BE2C (cell line): ENCODE data around the gene GAPDHS.

ENCODE experiments used
- DNase-seq: peaks from one replicate; pipeline ENCODE4 v3.0.0-alpha.2; 2020
- H3K27me3 ChIP-seq: fragments of 250-450 bp; sonication (Bioruptor Pico); 2 replicates; pipeline ENCODE4 v1.5.1; 2020; ENCODE audit warnings: mild to moderate bottlenecking
- H3K36me3 ChIP-seq: fragments of 250-450 bp; sonication (Bioruptor Pico); 2 replicates; pipeline ENCODE4 v1.5.1; 2020; ENCODE audit warnings: mild to moderate bottlenecking
- H3K4me1 ChIP-seq: fragments of 250-450 bp; sonication (Bioruptor Pico); 2 replicates; pipeline ENCODE4 v1.5.1; 2020
- H3K4me3 ChIP-seq: 2 replicates; pipeline ENCODE4 v1.5.1; 2011; ENCODE audit warnings: low read depth, low read length
- H3K9me3 ChIP-seq: fragments of 250-450 bp; sonication (Bioruptor Pico); 2 replicates; pipeline ENCODE4 v1.5.1; 2020
- TF ChIP-seq, protein P1 (sequence below): IDR thresholded peaks from 2 replicates; pipeline ENCODE4 v1.5.1; 2012; ENCODE audit warnings: mild to moderate bottlenecking, low read depth, low read length

The GAPDHS gene

DNA sequence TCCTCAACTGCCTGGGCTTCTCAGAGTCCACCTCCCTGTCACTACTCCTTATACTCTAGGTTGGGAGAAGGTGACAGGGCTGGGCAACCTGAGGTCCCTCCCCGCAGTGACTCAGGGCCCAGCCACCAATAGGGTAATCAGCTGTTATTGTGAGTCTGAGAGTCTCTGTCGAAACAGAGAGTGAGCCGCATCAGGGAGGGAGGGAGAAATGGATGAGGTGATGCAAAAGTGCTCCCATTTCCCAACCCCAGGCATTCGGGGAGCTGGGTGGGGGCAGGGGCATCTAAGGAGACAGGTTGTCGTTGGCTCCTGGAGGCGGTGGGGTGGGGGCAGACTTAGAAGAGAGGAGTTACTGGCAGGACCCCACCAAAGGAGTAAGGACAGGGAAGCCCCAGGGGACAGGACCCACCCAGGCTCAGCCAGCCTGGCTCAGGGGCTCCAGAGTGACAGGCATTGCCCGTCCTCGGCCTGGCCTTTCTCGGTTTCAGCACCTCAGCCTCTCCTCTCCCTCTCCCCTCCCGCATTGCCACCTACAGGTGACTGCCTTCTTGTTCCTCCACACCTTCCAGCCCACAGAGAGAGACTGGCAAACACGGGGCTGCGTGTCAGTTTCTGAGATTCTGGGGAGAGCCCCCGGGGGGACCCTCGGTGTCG, 19.5 kb upstream of the GAPDHS start, which contains the start of gene DMKN:
Gene DMKN, minus strand, starts transcription at position 22 of the 654 bp plus-strand sequence. CDS start 174 bp downstream, outside the sequence.
- no peak for DNase-seq
- H3K4me1 ChIP-seq = no peaks in the 10 kb centered on the region
- H3K4me3 ChIP-seq = no peak within 1 kb of the TSS

DNA sequence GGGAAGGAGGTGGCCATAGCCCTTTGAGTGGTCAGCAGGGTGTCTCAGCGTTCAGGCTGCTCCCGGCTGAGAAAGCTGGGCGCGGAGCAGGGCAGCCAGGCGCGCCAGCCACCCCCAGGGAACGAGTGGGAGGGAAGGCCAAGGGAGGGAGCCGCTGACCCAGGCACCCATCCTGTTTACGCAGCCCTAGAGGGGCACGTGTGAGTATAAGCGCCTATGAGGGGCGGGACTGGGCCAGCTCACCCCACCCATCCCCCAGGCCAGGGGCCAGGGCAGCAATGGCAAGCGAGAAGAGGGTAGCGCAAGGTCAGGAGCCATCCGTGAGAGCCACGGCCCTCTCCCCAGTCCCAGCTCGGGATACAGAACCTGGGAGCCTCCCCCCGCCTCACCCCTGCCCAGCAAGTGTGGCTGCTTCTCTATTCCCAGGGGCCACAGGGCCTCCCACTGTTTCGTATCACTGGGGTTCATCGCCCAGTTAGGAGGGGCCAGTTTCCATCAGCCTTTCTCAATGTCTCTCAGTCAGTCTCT, 18.9 kb upstream of the GAPDHS start:
- Histone ChIP-seq H3K4me1 (no peaks in the 10 kb centered on the region), H3K9me3 (no peaks in the 10 kb centered on the region), H3K36me3 (no peaks in the 10 kb centered on the region), H3K4me3 (no peak overlapping the region), H3K27me3 (peaks cover 32% of the 10 kb centered on the region)
- DNase-seq = peak; percentile 24
- TF ChIP-seq, protein P1, sequence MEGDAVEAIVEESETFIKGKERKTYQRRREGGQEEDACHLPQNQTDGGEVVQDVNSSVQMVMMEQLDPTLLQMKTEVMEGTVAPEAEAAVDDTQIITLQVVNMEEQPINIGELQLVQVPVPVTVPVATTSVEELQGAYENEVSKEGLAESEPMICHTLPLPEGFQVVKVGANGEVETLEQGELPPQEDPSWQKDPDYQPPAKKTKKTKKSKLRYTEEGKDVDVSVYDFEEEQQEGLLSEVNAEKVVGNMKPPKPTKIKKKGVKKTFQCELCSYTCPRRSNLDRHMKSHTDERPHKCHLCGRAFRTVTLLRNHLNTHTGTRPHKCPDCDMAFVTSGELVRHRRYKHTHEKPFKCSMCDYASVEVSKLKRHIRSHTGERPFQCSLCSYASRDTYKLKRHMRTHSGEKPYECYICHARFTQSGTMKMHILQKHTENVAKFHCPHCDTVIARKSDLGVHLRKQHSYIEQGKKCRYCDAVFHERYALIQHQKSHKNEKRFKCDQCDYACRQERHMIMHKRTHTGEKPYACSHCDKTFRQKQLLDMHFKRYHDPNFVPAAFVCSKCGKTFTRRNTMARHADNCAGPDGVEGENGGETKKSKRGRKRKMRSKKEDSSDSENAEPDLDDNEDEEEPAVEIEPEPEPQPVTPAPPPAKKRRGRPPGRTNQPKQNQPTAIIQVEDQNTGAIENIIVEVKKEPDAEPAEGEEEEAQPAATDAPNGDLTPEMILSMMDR = no peak

More for the DNA sequence above, 19.5 kb upstream of the GAPDHS start, which contains the start of gene DMKN:
- peaks cover 38% of the 10 kb centered on the region for H3K27me3 ChIP-seq
- TF ChIP-seq, protein P1 = no peak
- H3K36me3 ChIP-seq = no peaks in the 10 kb centered on the region
- H3K9me3 ChIP-seq = no peaks in the 10 kb centered on the region

DNA sequence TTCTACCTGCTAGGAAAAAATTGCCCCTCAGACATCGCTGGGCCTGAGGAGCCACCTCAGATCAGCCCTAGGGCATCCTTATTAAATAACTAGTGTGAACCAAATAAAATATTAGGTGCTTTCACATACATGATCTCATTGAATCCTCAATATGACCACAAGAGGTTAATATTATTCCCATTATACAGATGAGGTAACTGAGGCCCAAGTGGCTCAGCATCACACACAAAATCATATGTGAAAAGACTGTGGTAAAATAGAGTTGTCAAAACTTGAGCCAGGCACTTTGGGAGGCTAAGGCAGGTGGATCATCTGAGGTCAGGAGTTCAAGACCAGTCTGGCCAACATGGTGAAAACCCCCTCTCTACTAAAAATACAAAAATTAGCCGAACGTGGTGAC, 16.9 kb upstream of the GAPDHS start:
- Histone ChIP-seq H3K9me3 (no peaks in the 10 kb centered on the region), H3K36me3 (no peaks in the 10 kb centered on the region), H3K4me3 (no peak overlapping the region), H3K4me1 (no peaks in the 10 kb centered on the region), H3K27me3 (peaks cover 12% of the 10 kb centered on the region)
- no peak for DNase-seq
- TF ChIP-seq, protein P1 = no peak

DNA sequence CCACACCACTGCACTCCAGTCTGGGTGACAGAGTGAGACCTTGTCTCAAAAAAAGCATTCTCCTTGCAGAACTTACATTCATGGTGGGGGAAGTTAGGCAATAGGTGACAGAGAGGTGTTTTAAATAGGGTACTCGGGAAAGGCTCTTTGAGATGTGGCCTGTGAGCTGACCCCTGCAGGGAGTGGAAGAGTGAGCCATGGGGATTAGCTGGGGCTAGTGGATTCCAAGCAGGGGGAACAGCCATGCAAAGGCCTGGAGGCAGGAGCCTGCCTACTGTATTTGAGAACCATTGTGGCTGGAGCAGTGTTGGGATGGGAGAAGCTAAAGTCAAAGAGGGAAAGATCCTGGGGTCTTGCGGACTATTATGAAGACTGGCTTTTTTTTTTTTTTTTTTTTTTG, 15.9 kb upstream of the GAPDHS start:
- TF ChIP-seq, protein P1 = no peak
- Histone ChIP-seq H3K4me1 (no peaks in the 10 kb centered on the region), H3K27me3 (peaks cover 9% of the 10 kb centered on the region), H3K4me3 (no peak overlapping the region), H3K9me3 (no peaks in the 10 kb centered on the region), H3K36me3 (no peaks in the 10 kb centered on the region)
- DNase-seq = no peak

DNA sequence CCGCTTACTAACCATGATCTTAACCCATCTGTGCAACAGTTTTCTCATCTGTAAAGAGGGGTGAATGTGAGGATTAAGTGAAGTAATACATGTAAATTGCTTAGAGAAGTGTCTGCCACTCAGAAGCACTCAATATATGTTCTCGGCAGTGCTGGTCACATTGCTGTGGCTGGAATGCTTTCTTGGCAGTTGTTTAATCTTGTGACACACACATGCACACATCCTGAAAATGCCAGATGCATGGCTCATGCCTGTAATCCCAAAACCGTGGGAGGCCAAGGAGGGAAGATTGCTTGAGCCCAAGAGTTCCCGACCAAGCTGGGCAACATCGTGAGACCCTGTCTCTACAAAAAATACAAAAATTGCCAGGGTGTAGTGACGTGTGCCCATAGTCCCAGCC, 14.9 kb upstream of the GAPDHS start:
- TF ChIP-seq, protein P1 = no peak
- no peak for DNase-seq
- Histone ChIP-seq H3K36me3 (no peaks in the 10 kb centered on the region), H3K4me3 (no peak overlapping the region), H3K27me3 (peaks cover 3% of the 10 kb centered on the region), H3K9me3 (no peaks in the 10 kb centered on the region), H3K4me1 (no peaks in the 10 kb centered on the region)

DNA sequence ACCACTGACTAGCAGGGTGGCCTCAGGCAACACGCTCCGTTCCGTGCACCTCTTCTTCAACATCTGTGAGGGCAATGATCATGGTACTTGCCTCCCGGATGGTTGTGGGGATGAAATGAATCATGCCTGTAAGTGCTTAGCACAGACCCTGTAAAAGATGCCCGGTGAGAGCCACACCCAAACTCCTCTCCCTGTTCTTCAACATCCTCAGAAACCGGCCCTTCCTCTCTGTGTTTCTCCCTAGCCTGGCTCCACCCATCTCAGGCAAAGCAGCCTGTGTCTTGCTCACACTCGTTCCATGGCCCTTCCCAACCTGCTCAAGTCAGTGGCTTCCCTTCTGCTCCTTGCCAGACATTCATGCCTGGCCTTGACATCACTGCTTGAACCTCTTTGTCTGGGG, 14.0 kb upstream of the GAPDHS start:
- Histone ChIP-seq H3K4me3 (no peak overlapping the region), H3K36me3 (no peaks in the 10 kb centered on the region), H3K27me3 (no peaks in the 10 kb centered on the region), H3K9me3 (no peaks in the 10 kb centered on the region), H3K4me1 (no peaks in the 10 kb centered on the region)
- no peak for DNase-seq
- TF ChIP-seq, protein P1 = no peak
